NCI-H774 (cell line): ENCODE results near the gene RIF1.

Source experiments
- DNase-seq: peaks from one replicate; lab custom pipeline; 2025; lab: John Stamatoyannopoulos, UW

RIF1 gene

GRCh38 chr2:151520976-151521375 lies 111.3 kb downstream of the RIF1 start:
- DNase-seq = no peak

- DNase-seq = no peak
These were observed 112.9 kb downstream of the RIF1 start for GRCh38 chr2:151522556-151522955.

- DNase-seq = no peak
These were observed 114.1 kb downstream of the RIF1 start for GRCh38 chr2:151523850-151524249.

DNA sequence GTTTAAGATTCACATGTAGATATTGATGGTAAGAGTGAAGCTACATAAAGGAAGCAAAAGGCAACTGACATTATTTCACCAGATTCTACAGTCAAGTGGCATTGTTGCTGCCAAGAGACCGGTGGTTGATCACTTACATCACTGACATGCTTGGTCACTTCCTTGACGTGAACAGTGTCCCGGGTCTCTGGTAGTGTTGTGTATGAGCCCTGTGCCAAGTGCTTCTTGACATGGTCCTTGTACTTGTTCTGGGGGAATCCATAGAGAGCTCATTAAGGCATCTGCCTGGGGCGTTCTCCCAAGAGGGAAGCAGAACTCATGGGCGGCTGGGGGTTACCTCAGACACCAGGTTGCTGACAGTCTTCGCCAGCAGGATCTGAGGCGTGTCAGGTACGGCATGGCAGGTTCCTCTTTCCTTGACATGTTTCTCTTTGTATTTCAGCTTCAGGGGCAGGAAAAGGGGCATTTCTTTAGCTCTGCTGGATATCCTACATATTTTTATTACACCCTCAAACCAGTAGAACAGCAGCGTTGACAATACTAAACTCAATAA lies 116.2 kb downstream of the RIF1 start:
- DNase-seq = no peak

- no peak for DNase-seq
These were observed 116.9 kb downstream of the RIF1 start for GRCh38 chr2:151526572-151527090.
